MG63 (cell line): ENCODE data around the gene SORBS1. TPM values are rescaled to one million over a fixed set of nuclear protein-coding genes. Genes with fewer than 3 reads are reported as not detected.
A peak's percentile ranks its signal among the peaks of the same experiment; 100 is the strongest.

Experiments used
- DNase-seq: peaks from one replicate; pipeline ENCODE4 v3.0.0-alpha.2; 2020
- H3K27me3 ChIP-seq: fragments of 250-450 bp; sonication (Bioruptor Pico); 2 replicates; pipeline ENCODE4 v1.5.1; 2020; ENCODE audit warnings: mild to moderate bottlenecking, moderate library complexity
- H3K36me3 ChIP-seq: fragments of 250-450 bp; sonication (Bioruptor Pico); 2 replicates; pipeline ENCODE4 v1.5.1; 2020; ENCODE audit warnings: mild to moderate bottlenecking, moderate library complexity
- H3K4me3 ChIP-seq: fragments of 250-450 bp; sonication (Bioruptor Pico); 2 replicates; pipeline ENCODE4 v1.5.1; 2020; ENCODE audit warnings: mild to moderate bottlenecking, moderate library complexity
- H3K9me3 ChIP-seq: fragments of 250-450 bp; sonication (Bioruptor Pico); 2 replicates; pipeline ENCODE4 v1.5.1; 2020; ENCODE audit warnings: mild to moderate bottlenecking, moderate library complexity
- total RNA-seq: library from RNA; depleted of rRNA; stranded (reverse); fragments of >200 nt; shearing (Covaris generic); gene quantifications from 2 replicates; pipeline ENCODE4 v1.2.3, GENCODE V29; 2014; ENCODE audit warnings: low replicate concordance

The SORBS1 gene
- total RNA-seq, 1 experiment from 2014 or later, result 0.03 TPM

- Histone ChIP-seq H3K27me3 (no peaks in the 10 kb centered on the region), H3K4me3 (no peak overlapping the region), H3K9me3 (no peaks in the 10 kb centered on the region), H3K36me3 (no peaks in the 10 kb centered on the region)
- DNase-seq, result no peak
Observed at GRCh38 chr10:95533590-95533989, 27.6 kb downstream of the SORBS1 start.

- H3K9me3 ChIP-seq, result no peaks in the 10 kb centered on the region
- no peaks in the 10 kb centered on the region for H3K27me3 ChIP-seq
- H3K4me3 ChIP-seq, result no peak overlapping the region
- DNase-seq, result no peak
- no peaks in the 10 kb centered on the region for H3K36me3 ChIP-seq
Observed at GRCh38 chr10:95532536-95532935, 28.6 kb downstream of the SORBS1 start.

GRCh38 chr10:95531994-95532399 lies 29.2 kb downstream of the SORBS1 start:
- Histone ChIP-seq H3K4me3 (no peak overlapping the region), H3K9me3 (no peaks in the 10 kb centered on the region), H3K36me3 (no peaks in the 10 kb centered on the region), H3K27me3 (no peaks in the 10 kb centered on the region)
- DNase-seq, result no peak

- no peaks in the 10 kb centered on the region for H3K27me3 ChIP-seq
- DNase-seq, result no peak
Observed at GRCh38 chr10:95531058-95531809, 29.9 kb downstream of the SORBS1 start.

GRCh38 chr10:95530561-95530960 lies 30.6 kb downstream of the SORBS1 start:
- H3K27me3 ChIP-seq, result no peaks in the 10 kb centered on the region
- H3K9me3 ChIP-seq, result no peaks in the 10 kb centered on the region
- no peak for DNase-seq

More at GRCh38 chr10:95531058-95531809, 29.9 kb downstream of the SORBS1 start:
- Histone ChIP-seq H3K4me3 (no peak overlapping the region), H3K9me3 (no peaks in the 10 kb centered on the region), H3K36me3 (no peaks in the 10 kb centered on the region)

GRCh38 chr10:95530029-95530428 lies 31.1 kb downstream of the SORBS1 start:
- Histone ChIP-seq H3K27me3 (no peaks in the 10 kb centered on the region), H3K36me3 (no peaks in the 10 kb centered on the region), H3K4me3 (no peak overlapping the region), H3K9me3 (no peaks in the 10 kb centered on the region)
- DNase-seq, result no peak

More at GRCh38 chr10:95530561-95530960, 30.6 kb downstream of the SORBS1 start:
- H3K4me3 ChIP-seq, result no peak overlapping the region
- H3K36me3 ChIP-seq, result no peaks in the 10 kb centered on the region

GRCh38 chr10:95526044-95526443 lies 35.1 kb downstream of the SORBS1 start:
- H3K27me3 ChIP-seq, result no peaks in the 10 kb centered on the region
- no peaks in the 10 kb centered on the region for H3K36me3 ChIP-seq
- no peak for DNase-seq
- no peaks in the 10 kb centered on the region for H3K9me3 ChIP-seq
- no peak overlapping the region for H3K4me3 ChIP-seq

- DNase-seq, result no peak
Observed at GRCh38 chr10:95525033-95525418, 36.1 kb downstream of the SORBS1 start.

GRCh38 chr10:95524358-95525032 lies 36.7 kb downstream of the SORBS1 start:
- Histone ChIP-seq H3K27me3 (no peaks in the 10 kb centered on the region), H3K9me3 (no peaks in the 10 kb centered on the region), H3K36me3 (no peaks in the 10 kb centered on the region), H3K4me3 (no peak overlapping the region)
- DNase-seq, result no peak

More at GRCh38 chr10:95525033-95525418, 36.1 kb downstream of the SORBS1 start:
- no peaks in the 10 kb centered on the region for H3K9me3 ChIP-seq
- no peak overlapping the region for H3K4me3 ChIP-seq
- H3K27me3 ChIP-seq, result no peaks in the 10 kb centered on the region
- H3K36me3 ChIP-seq, result no peaks in the 10 kb centered on the region

- no peak overlapping the region for H3K4me3 ChIP-seq
- no peaks in the 10 kb centered on the region for H3K27me3 ChIP-seq
Observed at GRCh38 chr10:95522117-95522516, 39.1 kb downstream of the SORBS1 start.

GRCh38 chr10:95520617-95521016 lies 40.6 kb downstream of the SORBS1 start:
- no peak overlapping the region for H3K4me3 ChIP-seq

More at GRCh38 chr10:95522117-95522516, 39.1 kb downstream of the SORBS1 start:
- Histone ChIP-seq H3K9me3 (no peaks in the 10 kb centered on the region), H3K36me3 (no peaks in the 10 kb centered on the region)
- no peak for DNase-seq

GRCh38 chr10:95518455-95519452 lies 42.4 kb downstream of the SORBS1 start:
- Histone ChIP-seq H3K9me3 (no peaks in the 10 kb centered on the region), H3K27me3 (no peaks in the 10 kb centered on the region), H3K36me3 (no peaks in the 10 kb centered on the region), H3K4me3 (no peak overlapping the region)
- DNase-seq, result no peak

More at GRCh38 chr10:95520617-95521016, 40.6 kb downstream of the SORBS1 start:
- no peak for DNase-seq
- Histone ChIP-seq H3K9me3 (no peaks in the 10 kb centered on the region), H3K36me3 (no peaks in the 10 kb centered on the region), H3K27me3 (no peaks in the 10 kb centered on the region)

- DNase-seq, result peak; percentile 10
- no peaks in the 10 kb centered on the region for H3K36me3 ChIP-seq
- no peaks in the 10 kb centered on the region for H3K27me3 ChIP-seq
- no peaks in the 10 kb centered on the region for H3K9me3 ChIP-seq
- H3K4me3 ChIP-seq, result no peak overlapping the region
Observed at GRCh38 chr10:95517536-95518454, 43.4 kb downstream of the SORBS1 start.

- no peaks in the 10 kb centered on the region for H3K27me3 ChIP-seq
- no peaks in the 10 kb centered on the region for H3K36me3 ChIP-seq
- H3K4me3 ChIP-seq, result no peak overlapping the region
Observed at GRCh38 chr10:95516774-95517373, 44.3 kb downstream of the SORBS1 start.

GRCh38 chr10:95513941-95514392 lies 47.2 kb downstream of the SORBS1 start:
- H3K9me3 ChIP-seq, result no peaks in the 10 kb centered on the region
- DNase-seq, result peak; percentile 77
- H3K36me3 ChIP-seq, result no peaks in the 10 kb centered on the region

More at GRCh38 chr10:95516774-95517373, 44.3 kb downstream of the SORBS1 start:
- DNase-seq, result no peak
- H3K9me3 ChIP-seq, result no peaks in the 10 kb centered on the region

More at GRCh38 chr10:95513941-95514392, 47.2 kb downstream of the SORBS1 start:
- no peaks in the 10 kb centered on the region for H3K27me3 ChIP-seq
- no peak overlapping the region for H3K4me3 ChIP-seq
